Keratinocyte (primary cell): ENCODE data around the gene HLF. TPM values are rescaled to one million over a fixed set of nuclear protein-coding genes. Genes with fewer than 3 reads are reported as not detected.

ENCODE experiments used
- DNase-seq: peaks from one replicate; pipeline ENCODE4 v3.0.0-alpha.2; 2011; ENCODE audit warnings: low read depth, missing footprints, low spot score
- FAIRE-seq: peaks from 2 replicates; lab custom pipeline; 2011; peaks lifted over from hg19 to GRCh38; lab: Jason Lieb, UNC
- H2AFZ ChIP-seq: 2 replicates; pipeline ENCODE4 v1.6.0; 2012; ENCODE audit warnings: low read length, control low read depth, inconsistent platforms; ENCODE audit not compliant: control insufficient read depth
- H3K27ac ChIP-seq: 2 replicates; pipeline ENCODE4 v1.5.1; 2011; ENCODE audit warnings: low read length; ENCODE audit not compliant: control insufficient read depth, insufficient read depth
- H3K27me3 ChIP-seq: 3 replicates; pipeline ENCODE4 v1.6.0; 2011; ENCODE audit warnings: low read length; ENCODE audit not compliant: control insufficient read depth, insufficient read depth; ENCODE audit errors: extremely low read depth
- H3K36me3 ChIP-seq, 2 experiments: 2 replicates in 1 of 2; 3 replicates in 1 of 2; pipeline ENCODE4 v1.5.1; 2011; ENCODE audit warnings: low read length in 2 of 2, mild to moderate bottlenecking in 1 of 2; ENCODE audit not compliant: control insufficient read depth in 2 of 2, insufficient read depth in 2 of 2; ENCODE audit errors: extremely low read depth in 1 of 2
- H3K4me1 ChIP-seq: 3 replicates; pipeline ENCODE4 v1.5.1; 2011; ENCODE audit warnings: low read length; ENCODE audit not compliant: control insufficient read depth, insufficient read depth; ENCODE audit errors: extremely low read depth
- H3K4me2 ChIP-seq: 3 replicates; pipeline ENCODE4 v1.6.0; 2011; ENCODE audit warnings: low read depth, low read length; ENCODE audit not compliant: control insufficient read depth, insufficient read depth; ENCODE audit errors: extremely low read depth
- H3K4me3 ChIP-seq, 3 experiments: fragments of 200-600 bp in 1 of 3; sonication (generic) in 1 of 3; 2 replicates in 2 of 3; 3 replicates in 1 of 3; pipeline ENCODE4 v1.5.1; 2011 to 2016; ENCODE audit warnings: low read length in 3 of 3, mild to moderate bottlenecking in 3 of 3, control low read depth in 2 of 3, inconsistent platforms in 1 of 3, low read depth in 1 of 3, mixed read lengths in 1 of 3, mixed run types in 1 of 3, moderate library complexity in 1 of 3; ENCODE audit not compliant: control insufficient read depth in 2 of 3, insufficient read depth in 2 of 3; ENCODE audit errors: extremely low read depth in 1 of 3
- H3K79me2 ChIP-seq: 2 replicates; pipeline ENCODE4 v1.6.0; 2012; ENCODE audit warnings: low read length; ENCODE audit not compliant: control insufficient read depth, insufficient read depth
- H3K9ac ChIP-seq: 3 replicates; pipeline ENCODE4 v1.6.0; 2011; ENCODE audit warnings: low read length; ENCODE audit not compliant: control insufficient read depth, insufficient read depth; ENCODE audit errors: extremely low read depth
- H3K9me1 ChIP-seq: 3 replicates; pipeline ENCODE4 v1.6.0; 2011; ENCODE audit warnings: low read length; ENCODE audit not compliant: control insufficient read depth, insufficient read depth; ENCODE audit errors: extremely low read depth
- H3K9me3 ChIP-seq: 2 replicates; pipeline ENCODE4 v1.5.1; 2012; ENCODE audit warnings: low read depth, low read length; ENCODE audit not compliant: control insufficient read depth
- H4K20me1 ChIP-seq: 3 replicates; pipeline ENCODE4 v1.6.0; 2011; ENCODE audit warnings: low read length; ENCODE audit not compliant: control insufficient read depth, insufficient read depth; ENCODE audit errors: extremely low read depth
- EZH2 ChIP-seq: IDR thresholded peaks from one replicate; pipeline ENCODE4 v1.6.1; 2012; ENCODE audit warnings: inconsistent platforms, mild to moderate bottlenecking, low read length, moderate library complexity
- dilution Hi-C: fragments of 300-500 bp; cut with MboI; formaldehyde crosslinking; loops from one replicate; pipeline ENCODE4 v1.7.0; 2020; ENCODE audit warnings: low sequenced_read_pairs; ENCODE audit not compliant: extremely low pct_ligation_motif_present
- polyA plus RNA-seq, 5 experiments: library from polyadenylated mRNA; depleted of rRNA in 3 of 5; stranded (reverse) in 3 of 5; stranded (forward) in 1 of 5; unstranded in 1 of 5; fragments of >200 nt; gene quantifications; 1 replicate in 1 of 5; 2 replicates in 3 of 5; 3 replicates in 1 of 5; pipeline versions ENCODE4 v1.2.1 to v1.2.3, GENCODE V29; 2011 to 2012; ENCODE audit warnings: missing spikeins in 2 of 5, low read depth in 1 of 5, low replicate concordance in 1 of 5
- TF ChIP-seq, protein P1 (sequence below), 3 experiments: IDR thresholded peaks in 1 of 3; conservative IDR thresholded peaks in 1 of 3; optimal IDR thresholded peaks in 1 of 3; 2 replicates in 2 of 3; 3 replicates in 1 of 3; pipeline versions ENCODE3 to v1.5.1; 2011; ENCODE audit warnings: low read length in 3 of 3, mild to moderate bottlenecking in 3 of 3, moderate library complexity in 2 of 3, control low read depth in 1 of 3, inconsistent platforms in 1 of 3; ENCODE audit not compliant: insufficient read depth in 2 of 3; ENCODE audit errors: extremely low read depth in 1 of 3

The HLF gene
- polyA plus RNA-seq, 1 donor (not counting 4 experiments of a cell fraction or from before 2014, with no cell fraction given) = 0.21 TPM

DNA sequence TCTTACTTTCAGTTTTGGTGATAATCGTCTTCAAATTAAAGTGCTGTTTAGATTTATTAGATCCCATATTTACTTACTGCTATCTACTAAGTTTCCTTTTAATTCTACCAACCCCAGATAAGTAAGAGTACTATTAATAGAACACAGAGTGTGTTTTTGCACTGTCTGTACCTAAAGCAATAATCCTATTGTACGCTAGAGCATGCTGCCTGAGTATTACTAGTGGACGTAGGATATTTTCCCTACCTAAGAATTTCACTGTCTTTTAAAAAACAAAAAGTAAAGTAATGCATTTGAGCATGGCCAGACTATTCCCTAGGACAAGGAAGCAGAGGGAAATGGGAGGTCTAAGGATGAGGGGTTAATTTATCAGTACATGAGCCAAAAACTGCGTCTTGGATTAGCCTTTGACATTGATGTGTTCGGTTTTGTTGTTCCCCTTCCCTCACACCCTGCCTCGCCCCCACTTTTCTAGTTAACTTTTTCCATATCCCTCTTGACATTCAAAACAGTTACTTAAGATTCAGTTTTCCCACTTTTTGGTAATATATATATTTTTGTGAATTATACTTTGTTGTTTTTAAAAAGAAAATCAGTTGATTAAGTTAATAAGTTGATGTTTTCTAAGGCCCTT, 56.8 kb downstream of the HLF start:
- Histone ChIP-seq H2AFZ (peak overlapping the region; percentile 88), H3K4me2 (peak overlapping the region; percentile 83), H3K4me1 (peaks cover 32% of the 10 kb centered on the region), H3K9ac (peak overlapping the region; percentile 52), H3K27ac (no peak overlapping the region), H3K27me3 (no peaks in the 10 kb centered on the region), H3K9me1 (no peaks in the 10 kb centered on the region), H3K4me3 (peak overlapping the region in 2 of 3 experiments; percentile 37 to 58), H4K20me1 (no peaks in the 10 kb centered on the region), H3K36me3 (no peaks in the 10 kb centered on the region), H3K9me3 (no peaks in the 10 kb centered on the region), H3K79me2 (no peaks in the 10 kb centered on the region)
- TF ChIP-seq EZH2 = no peak
- TF ChIP-seq, protein P1, sequence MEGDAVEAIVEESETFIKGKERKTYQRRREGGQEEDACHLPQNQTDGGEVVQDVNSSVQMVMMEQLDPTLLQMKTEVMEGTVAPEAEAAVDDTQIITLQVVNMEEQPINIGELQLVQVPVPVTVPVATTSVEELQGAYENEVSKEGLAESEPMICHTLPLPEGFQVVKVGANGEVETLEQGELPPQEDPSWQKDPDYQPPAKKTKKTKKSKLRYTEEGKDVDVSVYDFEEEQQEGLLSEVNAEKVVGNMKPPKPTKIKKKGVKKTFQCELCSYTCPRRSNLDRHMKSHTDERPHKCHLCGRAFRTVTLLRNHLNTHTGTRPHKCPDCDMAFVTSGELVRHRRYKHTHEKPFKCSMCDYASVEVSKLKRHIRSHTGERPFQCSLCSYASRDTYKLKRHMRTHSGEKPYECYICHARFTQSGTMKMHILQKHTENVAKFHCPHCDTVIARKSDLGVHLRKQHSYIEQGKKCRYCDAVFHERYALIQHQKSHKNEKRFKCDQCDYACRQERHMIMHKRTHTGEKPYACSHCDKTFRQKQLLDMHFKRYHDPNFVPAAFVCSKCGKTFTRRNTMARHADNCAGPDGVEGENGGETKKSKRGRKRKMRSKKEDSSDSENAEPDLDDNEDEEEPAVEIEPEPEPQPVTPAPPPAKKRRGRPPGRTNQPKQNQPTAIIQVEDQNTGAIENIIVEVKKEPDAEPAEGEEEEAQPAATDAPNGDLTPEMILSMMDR (optimal IDR thresholded peaks at IDR 0.05 in 1 of 3, IDR thresholded peaks at IDR 0.05 in 1 of 3, conservative IDR thresholded peaks at IDR 0.05 in 1 of 3; ENCODE audit: extremely low read depth in 1 of 3, insufficient read depth in 2 of 3, low read length in 3 of 3) = no peak
- dilution Hi-C loops = no loop called here
- FAIRE-seq (no peak), DNase-seq (no peak)

DNA sequence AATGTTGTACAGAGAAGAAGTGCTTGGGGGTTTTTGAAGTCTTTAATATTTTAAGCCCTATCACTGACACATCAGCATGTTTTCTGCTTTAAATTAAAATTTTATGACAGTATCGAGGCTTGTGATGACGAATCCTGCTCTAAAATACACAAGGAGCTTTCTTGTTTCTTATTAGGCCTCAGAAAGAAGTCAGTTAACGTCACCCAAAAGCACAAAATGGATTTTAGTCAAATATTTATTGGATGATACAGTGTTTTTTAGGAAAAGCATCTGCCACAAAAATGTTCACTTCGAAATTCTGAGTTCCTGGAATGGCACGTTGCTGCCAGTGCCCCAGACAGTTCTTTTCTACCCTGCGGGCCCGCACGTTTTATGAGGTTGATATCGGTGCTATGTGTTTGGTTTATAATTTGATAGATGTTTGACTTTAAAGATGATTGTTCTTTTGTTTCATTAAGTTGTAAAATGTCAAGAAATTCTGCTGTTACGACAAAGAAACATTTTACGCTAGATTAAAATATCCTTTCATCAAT, 57.8 kb downstream of the HLF start:
- Histone ChIP-seq H2AFZ (no peak overlapping the region), H3K27me3 (no peaks in the 10 kb centered on the region), H3K36me3 (no peaks in the 10 kb centered on the region), H3K4me3 (no peak overlapping the region), H3K4me2 (no peak overlapping the region), H3K9ac (no peak overlapping the region), H3K27ac (no peak overlapping the region), H3K79me2 (no peaks in the 10 kb centered on the region), H3K9me1 (no peaks in the 10 kb centered on the region), H3K4me1 (peaks cover 34% of the 10 kb centered on the region), H4K20me1 (no peaks in the 10 kb centered on the region), H3K9me3 (no peaks in the 10 kb centered on the region)
- no peak for FAIRE-seq
- dilution Hi-C loops = no loop called here
- no peak for DNase-seq
- TF ChIP-seq, protein P1 (optimal IDR thresholded peaks at IDR 0.05 in 1 of 3, IDR thresholded peaks at IDR 0.05 in 1 of 3, conservative IDR thresholded peaks at IDR 0.05 in 1 of 3; ENCODE audit: extremely low read depth in 1 of 3, insufficient read depth in 2 of 3, low read length in 3 of 3) = no peak
